Subcutaneous abdominal adipose tissue (tissue), 5 donors: ENCODE measurements around the gene PLCB4.

Source experiments
- H3K27ac ChIP-seq: one replicate; pipeline ENCODE4 v1.7.0; 2013; ENCODE audit warnings: low read depth, mild to moderate bottlenecking, inconsistent platforms, low read length, moderate library complexity
- H3K27me3 ChIP-seq, 5 donors: one replicate each; pipeline ENCODE4 v1.7.0; 2013; ENCODE audit warnings: low read length in 5 of 5, inconsistent platforms in 1 of 5; ENCODE audit not compliant: control insufficient read depth in 5 of 5, insufficient read depth in 4 of 5
- H3K36me3 ChIP-seq, 5 donors: one replicate each; pipeline ENCODE4 v1.7.0; 2013; ENCODE audit warnings: low read length in 5 of 5; ENCODE audit not compliant: control insufficient read depth in 5 of 5, insufficient read depth in 5 of 5
- H3K4me1 ChIP-seq, 5 donors: one replicate each; pipeline ENCODE4 v1.7.0; 2013; ENCODE audit warnings: low read length in 5 of 5, mild to moderate bottlenecking in 3 of 5, moderate library complexity in 1 of 5; ENCODE audit not compliant: control insufficient read depth in 5 of 5, insufficient read depth in 5 of 5
- H3K4me3 ChIP-seq, 5 donors: one replicate each; pipeline ENCODE4 v1.7.0; 2013; ENCODE audit warnings: low read length in 5 of 5, low read depth in 1 of 5
- H3K9ac ChIP-seq, 5 donors: one replicate each; pipeline ENCODE4 v1.7.0; 2013; ENCODE audit warnings: low read length in 5 of 5, mild to moderate bottlenecking in 4 of 5, moderate library complexity in 3 of 5
- H3K9me3 ChIP-seq, 5 donors: one replicate each; pipeline ENCODE4 v1.7.0; 2013; ENCODE audit warnings: low read length in 5 of 5; ENCODE audit not compliant: control insufficient read depth in 5 of 5
- donor health status: healthy.
- donor health status: healthy.
- donor health status: healthy.
- donor health status: healthy.
- donor health status: healthy.

PLCB4 gene

DNA sequence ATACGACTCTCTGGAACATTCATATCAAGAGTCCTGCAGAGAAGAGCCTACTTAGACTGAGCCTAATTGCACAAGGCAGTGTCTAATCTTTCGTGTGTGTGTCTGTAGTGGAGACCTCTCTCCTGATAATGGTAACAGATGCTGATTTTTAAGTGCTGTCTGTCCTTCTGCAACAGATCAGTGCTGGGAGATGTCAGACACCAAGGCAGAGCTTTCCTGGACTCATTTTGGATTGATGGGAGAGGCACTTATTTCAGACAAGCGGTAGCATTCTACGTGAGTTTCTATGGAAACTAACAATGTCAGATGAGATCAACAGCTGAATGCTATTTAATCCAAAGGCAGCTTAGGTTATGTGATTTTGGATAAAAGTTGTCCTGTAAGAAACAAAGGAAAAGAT is 167.6 kb downstream of the PLCB4 start:
- H3K9ac ChIP-seq = no peak overlapping the region
- peaks cover 0 to 7% (median 4%) of the 10 kb centered on the region in 5 donors for H3K4me1 ChIP-seq
- H3K9me3 ChIP-seq = no peaks in the 10 kb centered on the region
- H3K27ac ChIP-seq = no peak overlapping the region
- no peak overlapping the region for H3K4me3 ChIP-seq
- H3K36me3 ChIP-seq = no peaks in the 10 kb centered on the region
- no peaks in the 10 kb centered on the region for H3K27me3 ChIP-seq

DNA sequence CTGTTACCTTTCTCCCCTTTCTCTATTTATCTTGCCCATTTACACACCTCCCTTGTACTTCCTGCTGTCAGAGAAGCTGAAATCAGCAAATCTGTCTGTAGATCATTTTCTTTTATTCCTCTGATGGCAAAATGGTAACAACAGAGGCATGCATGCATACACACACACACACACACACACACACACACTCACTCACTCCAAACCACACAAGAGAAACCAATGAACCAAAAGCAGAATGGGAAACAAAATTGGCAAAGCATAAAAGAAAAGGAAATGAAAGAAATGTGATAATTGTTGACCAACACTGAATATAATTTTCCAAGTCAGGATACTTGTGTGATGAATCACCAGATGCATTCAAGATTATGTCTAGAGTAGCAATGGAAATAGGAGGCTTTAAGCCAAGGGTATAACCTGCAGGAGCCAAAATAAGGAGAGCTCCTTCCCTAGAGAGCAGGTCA is 172.4 kb downstream of the PLCB4 start:
- H3K4me3 ChIP-seq = no peak overlapping the region
- peaks cover 0 to 9% (median 5%) of the 10 kb centered on the region in 5 donors for H3K4me1 ChIP-seq
- no peaks in the 10 kb centered on the region for H3K27me3 ChIP-seq
- no peaks in the 10 kb centered on the region for H3K9me3 ChIP-seq
- H3K9ac ChIP-seq = no peak overlapping the region
- no peaks in the 10 kb centered on the region for H3K36me3 ChIP-seq
- H3K27ac ChIP-seq = no peak overlapping the region

GRCh38 chr20:9241721-9242427 is 173.0 kb downstream of the PLCB4 start:
- Histone ChIP-seq H3K27ac (no peak overlapping the region), H3K27me3 (no peaks in the 10 kb centered on the region), H3K4me3 (no peak overlapping the region), H3K36me3 (no peaks in the 10 kb centered on the region), H3K9me3 (no peaks in the 10 kb centered on the region), H3K9ac (no peak overlapping the region), H3K4me1 (peaks cover 0 to 9% (median 5%) of the 10 kb centered on the region in 5 donors)

GRCh38 chr20:9243986-9244385 is 175.1 kb downstream of the PLCB4 start:
- Histone ChIP-seq H3K9ac (no peak overlapping the region), H3K4me1 (peaks cover 0 to 9% (median 5%) of the 10 kb centered on the region in 5 donors), H3K9me3 (no peaks in the 10 kb centered on the region), H3K4me3 (no peak overlapping the region), H3K27ac (no peak overlapping the region), H3K36me3 (no peaks in the 10 kb centered on the region), H3K27me3 (no peaks in the 10 kb centered on the region)

GRCh38 chr20:9244811-9245210 is 175.9 kb downstream of the PLCB4 start:
- no peaks in the 10 kb centered on the region for H3K36me3 ChIP-seq
- no peaks in the 10 kb centered on the region for H3K9me3 ChIP-seq
- H3K9ac ChIP-seq = no peak overlapping the region
- H3K27me3 ChIP-seq = no peaks in the 10 kb centered on the region
- H3K27ac ChIP-seq = no peak overlapping the region
- no peak overlapping the region for H3K4me3 ChIP-seq
- peaks cover 0 to 9% (median 5%) of the 10 kb centered on the region in 5 donors for H3K4me1 ChIP-seq

DNA sequence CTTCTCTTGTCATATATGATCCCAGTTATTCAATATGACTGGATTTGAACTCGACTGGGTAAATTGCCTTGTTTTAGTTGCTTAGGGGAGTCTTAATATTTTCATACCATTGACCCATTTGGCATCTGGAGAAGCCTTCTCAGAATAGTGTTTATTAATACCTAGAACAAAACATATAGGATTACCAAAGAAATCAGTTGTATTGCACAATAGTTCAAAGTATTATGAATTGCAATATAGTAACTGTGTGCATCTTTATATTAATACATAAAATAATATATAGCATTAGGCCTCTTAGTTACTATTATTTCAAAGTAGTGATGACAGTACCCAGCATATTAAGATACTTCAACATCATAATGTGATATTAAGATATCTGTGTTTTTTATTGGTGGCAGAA is 177.8 kb downstream of the PLCB4 start:
- H3K9ac ChIP-seq = no peak overlapping the region
- peaks cover 0 to 5% (median 0%) of the 10 kb centered on the region in 5 donors for H3K9me3 ChIP-seq
- no peaks in the 10 kb centered on the region for H3K27me3 ChIP-seq
- no peak overlapping the region for H3K27ac ChIP-seq
- no peaks in the 10 kb centered on the region for H3K4me1 ChIP-seq
- no peaks in the 10 kb centered on the region for H3K36me3 ChIP-seq
- no peak overlapping the region for H3K4me3 ChIP-seq

GRCh38 chr20:9250511-9250910 is 181.6 kb downstream of the PLCB4 start:
- Histone ChIP-seq H3K27me3 (no peaks in the 10 kb centered on the region), H3K9me3 (peaks cover 0 to 5% (median 0%) of the 10 kb centered on the region in 5 donors), H3K4me3 (no peak overlapping the region), H3K27ac (no peak overlapping the region), H3K36me3 (no peaks in the 10 kb centered on the region), H3K4me1 (no peaks in the 10 kb centered on the region), H3K9ac (no peak overlapping the region)

- H3K4me3 ChIP-seq = no peak overlapping the region
- no peak overlapping the region for H3K9ac ChIP-seq
- H3K27ac ChIP-seq = no peak overlapping the region
- no peaks in the 10 kb centered on the region for H3K4me1 ChIP-seq
- no peaks in the 10 kb centered on the region for H3K36me3 ChIP-seq
- H3K27me3 ChIP-seq = no peaks in the 10 kb centered on the region
- peaks cover 0 to 5% (median 0%) of the 10 kb centered on the region in 5 donors for H3K9me3 ChIP-seq
Measured at GRCh38 chr20:9253006-9253539, 184.2 kb downstream of the PLCB4 start.

DNA sequence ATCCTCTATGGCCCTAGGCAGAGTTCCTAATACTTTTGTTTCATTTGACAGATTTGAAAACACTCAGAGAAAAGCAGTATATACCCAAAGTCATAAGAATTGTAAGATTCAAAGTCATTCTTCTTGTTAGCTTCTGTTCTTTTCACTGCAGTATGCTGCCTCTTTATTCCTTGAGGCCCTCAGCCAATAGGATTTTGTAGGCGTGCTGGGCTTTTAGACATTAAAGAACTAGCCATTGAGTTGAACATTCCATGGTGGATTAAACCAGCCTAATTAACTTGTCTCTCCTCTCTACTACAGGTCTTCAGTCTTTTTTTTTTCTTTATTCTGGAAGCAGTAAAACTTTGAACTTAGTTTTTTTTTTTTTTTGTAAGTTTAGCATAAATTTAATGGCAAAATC is 186.3 kb downstream of the PLCB4 start:
- H3K4me1 ChIP-seq = no peaks in the 10 kb centered on the region

DNA sequence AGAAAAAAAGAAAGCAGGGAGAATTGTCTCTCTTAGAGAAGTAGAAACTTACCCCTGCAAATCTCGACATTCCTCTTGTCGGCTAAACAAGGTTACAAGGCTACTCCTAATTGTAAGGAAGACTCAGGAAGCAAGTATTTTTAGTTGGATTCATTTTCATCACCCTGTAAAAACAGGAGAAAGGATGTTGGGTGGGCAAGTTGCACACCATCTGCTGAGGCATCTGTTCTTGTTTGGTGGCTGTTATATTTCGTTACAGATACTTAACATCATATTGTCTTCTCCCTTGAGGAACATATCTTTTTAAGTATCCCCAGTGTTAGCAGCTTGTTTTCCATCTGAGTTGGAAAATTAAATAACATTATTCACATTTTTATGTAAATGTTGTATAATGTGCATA is 187.5 kb downstream of the PLCB4 start:
- no peak overlapping the region for H3K4me3 ChIP-seq
- no peak overlapping the region for H3K9ac ChIP-seq
- H3K27ac ChIP-seq = no peak overlapping the region
- no peaks in the 10 kb centered on the region for H3K36me3 ChIP-seq
- H3K4me1 ChIP-seq = no peaks in the 10 kb centered on the region
- peaks cover 0 to 2% (median 0%) of the 10 kb centered on the region in 5 donors for H3K9me3 ChIP-seq
- H3K27me3 ChIP-seq = no peaks in the 10 kb centered on the region

More for the DNA sequence above, 186.3 kb downstream of the PLCB4 start:
- Histone ChIP-seq H3K27me3 (no peaks in the 10 kb centered on the region), H3K9me3 (peaks cover 0 to 5% (median 0%) of the 10 kb centered on the region in 5 donors), H3K9ac (no peak overlapping the region), H3K27ac (no peak overlapping the region), H3K36me3 (no peaks in the 10 kb centered on the region), H3K4me3 (no peak overlapping the region)
